Gastroesophageal sphincter (tissue), 4 donors: Measurements from ENCODE around the gene ZC3H18. TPM values are rescaled to one million over a fixed set of nuclear protein-coding genes. Genes with fewer than 3 reads are reported as not detected.

Source experiments
- ATAC-seq: fragments of 150-250 bp; one replicate; pipeline ENCODE4 v1.9.1; 2016; ENCODE audit warnings: mild to moderate bottlenecking, moderate library complexity
- H3K27ac ChIP-seq, 4 donors: fragments of 200-600 bp; sonication (generic) in 3 of 4; 1 replicate in 3 of 4; 2 replicates in 1 of 4; pipeline ENCODE4 v1.5.1; 2016 to 2019
- H3K27me3 ChIP-seq: fragments of 200-600 bp; sonication (generic); one replicate; pipeline ENCODE4 v1.5.1; 2019
- H3K36me3 ChIP-seq, 2 donors: fragments of 200-600 bp; sonication (generic); one replicate each; pipeline ENCODE4 v1.5.1; 2019; ENCODE audit warnings: control low read depth in 1 of 2
- H3K4me1 ChIP-seq, 3 donors: fragments of 200-600 bp; sonication (generic); 1 replicate in 2 of 3; 2 replicates in 1 of 3; pipeline ENCODE4 v1.5.1; 2016 to 2019; ENCODE audit warnings: control low read depth in 2 of 3
- H3K4me3 ChIP-seq, 2 donors: fragments of 200-600 bp; sonication (generic); one replicate each; pipeline ENCODE4 v1.5.1; 2019; ENCODE audit warnings: mild to moderate bottlenecking in 1 of 2, moderate library complexity in 1 of 2
- H3K9me3 ChIP-seq, 3 donors: fragments of 200-600 bp; sonication (generic); one replicate each; pipeline ENCODE4 v1.5.1; 2017 to 2019; ENCODE audit warnings: control low read depth in 2 of 3
- CTCF ChIP-seq, 4 experiments: fragments of 200-600 bp in 2 of 4; fragments of 450-650 bp in 2 of 4; sonication (generic) in 1 of 4; IDR thresholded peaks; one replicate each; pipeline ENCODE4 v1.5.1; 2017 to 2019; ENCODE audit warnings: antibody characterized with exemption in 4 of 4, mild to moderate bottlenecking in 2 of 4, moderate library complexity in 2 of 4
- EP300 ChIP-seq: sonication (generic); formaldehyde crosslinking; IDR thresholded peaks from one replicate; pipeline ENCODE4 v1.6.1; 2017; ENCODE audit warnings: antibody characterized with exemption, mild to moderate bottlenecking
- POLR2A ChIP-seq, 2 donors: fragments of 450-650 bp; IDR thresholded peaks; one replicate each; pipeline ENCODE4 v1.6.1; 2017; ENCODE audit warnings: antibody characterized with exemption in 2 of 2, mild to moderate bottlenecking in 2 of 2, moderate library complexity in 1 of 2
- POLR2AphosphoS5 ChIP-seq: sonication (generic); formaldehyde crosslinking; IDR thresholded peaks from one replicate; pipeline ENCODE4 v1.6.1; 2017; ENCODE audit warnings: antibody characterized with exemption
- WGBS, 2 donors: methylation state at CpG; one replicate each; pipeline ENCODE4 v1.1.5; 2018; ENCODE audit warnings: low coverage in 1 of 2; 5-methylcytosine and 5-hydroxymethylcytosine counted together
- total RNA-seq, 4 donors: library from RNA; depleted of rRNA; stranded (reverse); fragments of >200 nt; gene quantifications; one replicate each; pipeline ENCODE4 v1.1.0, GENCODE V29; 2016

The ZC3H18 gene
- total RNA-seq, 4 donors from 2014 or later = 15.8 to 40.6 (median 23.3) TPM

GRCh38 chr16:88647178-88648070 is 77.2 kb downstream of the ZC3H18 start:
- no peak overlapping the region for H3K27ac ChIP-seq
- WGBS, 2 donors = 60% methylated on average over 1 of the region's 22 CpGs; no CpG with 5 or more reads in 1 of the 2 donors

GRCh38 chr16:88649195-88649923 is 79.2 kb downstream of the ZC3H18 start:
- 83 to 92% methylated on average over 8 to 11 of the region's 20 CpGs for WGBS, 2 donors
- Histone ChIP-seq H3K36me3 (peaks cover 0 to 34% of the 10 kb centered on the region in 2 donors), H3K4me1 (peaks cover 0 to 29% (median 9%) of the 10 kb centered on the region in 3 donors), H3K9me3 (no peaks in the 10 kb centered on the region), H3K27ac (peak overlapping the region in 3 of 4 donors; percentile 69 to 78 (median 71)), H3K4me3 (peak overlapping the region in 1 of 2 donors; percentile 70), H3K27me3 (peaks cover 29% of the 10 kb centered on the region)
- no peak for TF ChIP-seq EP300
- no peak for TF ChIP-seq POLR2AphosphoS5
- no peak for TF ChIP-seq POLR2A (IDR thresholded peaks at IDR 0.05)
- TF ChIP-seq CTCF (IDR thresholded peaks at IDR 0.05) = no peak
- ATAC-seq = no peak

More at GRCh38 chr16:88647178-88648070, 77.2 kb downstream of the ZC3H18 start:
- peaks cover 0 to 29% (median 9%) of the 10 kb centered on the region in 3 donors for H3K4me1 ChIP-seq
- H3K27me3 ChIP-seq = peaks cover 22% of the 10 kb centered on the region
- no peak overlapping the region for H3K4me3 ChIP-seq
- H3K36me3 ChIP-seq = peaks cover 0 to 15% of the 10 kb centered on the region in 2 donors
- TF ChIP-seq EP300 (no peak), POLR2AphosphoS5 (no peak), POLR2A (IDR thresholded peaks at IDR 0.05) (no peak), CTCF (IDR thresholded peaks at IDR 0.05) (no peak)
- no peak for ATAC-seq
- no peaks in the 10 kb centered on the region for H3K9me3 ChIP-seq

- peak; percentile 34 for ATAC-seq
- H3K27me3 ChIP-seq = peaks cover 29% of the 10 kb centered on the region
- peaks cover 0 to 29% (median 9%) of the 10 kb centered on the region in 3 donors for H3K4me1 ChIP-seq
- H3K27ac ChIP-seq = peak overlapping the region in 3 of 4 donors; percentile 69 to 78 (median 71)
- WGBS, 2 donors = 30% methylated on average over 2 of the region's 37 CpGs; no CpG with 5 or more reads in 1 of the 2 donors
- TF ChIP-seq CTCF (IDR thresholded peaks at IDR 0.05) (no peak), POLR2A (IDR thresholded peaks at IDR 0.05) (no peak), POLR2AphosphoS5 (no peak), EP300 (no peak)
- H3K4me3 ChIP-seq = peak overlapping the region; percentile 57 to 70
- peaks cover 0 to 42% of the 10 kb centered on the region in 2 donors for H3K36me3 ChIP-seq
- H3K9me3 ChIP-seq = no peaks in the 10 kb centered on the region
Measured at GRCh38 chr16:88649924-88650748, 79.9 kb downstream of the ZC3H18 start.

- Histone ChIP-seq H3K4me1 (peaks cover 0 to 29% (median 9%) of the 10 kb centered on the region in 3 donors), H3K36me3 (peaks cover 0 to 47% of the 10 kb centered on the region in 2 donors), H3K9me3 (no peaks in the 10 kb centered on the region), H3K4me3 (peak within 1 kb of the TSS; percentile 57 to 70), H3K27me3 (peaks cover 29% of the 10 kb centered on the region), H3K27ac (peak within 1 kb of the TSS in 3 of 4 donors; percentile 69 to 78 (median 71))
- TF ChIP-seq EP300 = no peak
- peak in 1 of 2 donors; percentile 45 for TF ChIP-seq POLR2A (IDR thresholded peaks at IDR 0.05)
- no CpG with 5 or more reads among the region's 41 CpGs for WGBS, 2 donors
- peak; percentile 82 for ATAC-seq
Measured at GRCh38 chr16:88650749-88651275, 80.6 kb downstream of the ZC3H18 start, which contains the start of gene CYBA. TSS of gene CYBA (minus strand) at chr16:88651053. CDS start at chr16:88651013, 40 bp downstream.
